22Rv1 (cell line): ENCODE results near the gene PPP1R1B.

ENCODE experiments used
- ZFX ChIP-seq: fragments of 450-650 bp; IDR thresholded peaks from 2 replicates; pipeline ENCODE4 v1.6.1; 2017; ENCODE audit warnings: antibody characterized with exemption, borderline replicate concordance
- TF ChIP-seq, protein P1 (sequence below): fragments of 450-650 bp; IDR thresholded peaks from 2 replicates; pipeline ENCODE4 v1.5.1; 2017; ENCODE audit warnings: mild to moderate bottlenecking

DNA sequence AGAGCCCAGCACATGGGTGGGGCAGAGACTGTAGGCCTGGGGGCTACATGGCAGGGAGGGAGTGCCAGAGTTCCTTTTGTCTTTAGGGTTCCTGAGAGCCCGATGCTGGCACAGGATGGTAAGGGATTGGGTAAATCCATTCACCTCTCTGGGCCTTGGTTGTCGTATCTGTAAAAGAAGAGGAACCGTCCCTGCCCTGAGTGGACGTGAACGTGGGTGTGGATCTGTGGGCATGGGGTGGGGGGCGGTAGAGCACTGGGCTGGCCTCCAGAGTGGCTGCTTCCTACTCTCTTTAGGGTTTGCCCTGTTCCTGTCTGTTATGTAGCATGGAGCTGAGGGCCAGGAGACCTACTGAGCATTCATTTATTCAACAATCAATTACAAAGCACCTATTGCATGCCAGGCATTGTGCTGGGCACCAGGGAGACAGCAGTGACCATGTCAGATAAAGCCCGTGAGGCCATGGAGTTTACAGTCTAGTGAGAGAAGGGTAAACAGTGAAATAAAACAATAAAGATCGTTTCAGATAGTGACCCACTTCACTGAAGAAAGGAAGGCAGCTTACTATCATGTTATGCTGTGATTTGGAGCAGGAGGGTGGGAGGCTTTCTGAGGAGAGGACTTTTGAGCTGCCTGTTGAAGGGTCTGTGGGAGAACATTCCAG lies 25.3 kb downstream of the PPP1R1B start:
- TF ChIP-seq, protein P1, sequence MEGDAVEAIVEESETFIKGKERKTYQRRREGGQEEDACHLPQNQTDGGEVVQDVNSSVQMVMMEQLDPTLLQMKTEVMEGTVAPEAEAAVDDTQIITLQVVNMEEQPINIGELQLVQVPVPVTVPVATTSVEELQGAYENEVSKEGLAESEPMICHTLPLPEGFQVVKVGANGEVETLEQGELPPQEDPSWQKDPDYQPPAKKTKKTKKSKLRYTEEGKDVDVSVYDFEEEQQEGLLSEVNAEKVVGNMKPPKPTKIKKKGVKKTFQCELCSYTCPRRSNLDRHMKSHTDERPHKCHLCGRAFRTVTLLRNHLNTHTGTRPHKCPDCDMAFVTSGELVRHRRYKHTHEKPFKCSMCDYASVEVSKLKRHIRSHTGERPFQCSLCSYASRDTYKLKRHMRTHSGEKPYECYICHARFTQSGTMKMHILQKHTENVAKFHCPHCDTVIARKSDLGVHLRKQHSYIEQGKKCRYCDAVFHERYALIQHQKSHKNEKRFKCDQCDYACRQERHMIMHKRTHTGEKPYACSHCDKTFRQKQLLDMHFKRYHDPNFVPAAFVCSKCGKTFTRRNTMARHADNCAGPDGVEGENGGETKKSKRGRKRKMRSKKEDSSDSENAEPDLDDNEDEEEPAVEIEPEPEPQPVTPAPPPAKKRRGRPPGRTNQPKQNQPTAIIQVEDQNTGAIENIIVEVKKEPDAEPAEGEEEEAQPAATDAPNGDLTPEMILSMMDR, result no peak
- no peak for TF ChIP-seq ZFX
